GM12892 (cell line): ENCODE data around the gene GRIPAP1.

Experiments
- DNase-seq: peaks from one replicate; pipeline ENCODE4 v3.0.0; 2011; ENCODE audit not compliant: insufficient read length
- FAIRE-seq: peaks from 2 replicates; lab custom pipeline; 2011; peaks lifted over from hg19 to GRCh38; lab: Jason Lieb, UNC
- POLR2A ChIP-seq: IDR thresholded peaks from 2 replicates; pipeline ENCODE4 v1.6.1; 2011; ENCODE audit warnings: low read depth, low read length, control low read depth
- POLR2AphosphoS5 ChIP-seq: IDR thresholded peaks from 2 replicates; pipeline ENCODE4 v1.6.1; 2011; ENCODE audit warnings: low read depth, low read length, control low read depth
- TAF1 ChIP-seq: IDR thresholded peaks from 2 replicates; pipeline ENCODE4 v1.6.1; 2011; ENCODE audit warnings: low read depth, mild to moderate bottlenecking, control low read depth, low read length, borderline replicate concordance

Gene GRIPAP1

DNA sequence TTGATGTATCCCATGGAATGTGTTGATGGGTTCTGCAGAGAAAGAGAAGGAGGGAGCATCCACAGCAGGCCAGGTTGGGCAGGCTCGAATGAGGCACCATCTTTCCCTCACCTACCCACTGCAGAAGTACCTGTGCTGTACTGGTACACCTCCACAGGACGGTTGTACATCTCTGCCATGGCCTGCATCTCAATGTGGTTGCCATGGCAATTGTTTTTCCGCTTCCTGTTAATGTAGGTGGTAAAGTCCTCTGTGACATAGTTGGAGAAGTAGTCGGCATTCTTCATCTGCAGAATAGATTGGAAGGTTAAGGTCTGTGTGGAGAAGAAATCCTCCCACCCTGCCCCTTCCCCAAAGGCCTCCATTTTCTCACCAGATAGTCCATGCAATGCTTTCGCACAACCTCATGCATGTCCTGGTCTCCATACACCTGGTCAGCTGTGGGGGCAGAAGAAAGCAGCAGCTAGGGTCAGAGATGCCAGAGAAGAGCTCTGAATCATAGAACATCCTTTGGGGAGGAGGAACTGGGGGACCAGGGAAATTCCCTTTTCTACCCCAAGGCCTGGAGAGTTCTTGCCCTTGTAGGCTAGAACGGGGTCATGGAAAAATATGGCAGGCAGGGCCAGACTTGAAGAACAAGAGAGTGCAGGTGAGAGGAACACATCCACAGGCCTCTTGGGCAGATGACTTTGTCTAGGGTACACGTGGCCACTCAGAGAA is 67.3 kb downstream of the GRIPAP1 start:
- DNase-seq (no peak), FAIRE-seq (peak; percentile 42)
- TF ChIP-seq POLR2A (no peak), TAF1 (no peak), POLR2AphosphoS5 (no peak)

- TF ChIP-seq TAF1 (no peak), POLR2A (no peak), POLR2AphosphoS5 (no peak)
- FAIRE-seq (peak; percentile 82), DNase-seq (no peak)
Measured at GRCh38 chrX:48933757-48934156, 68.3 kb downstream of the GRIPAP1 start.

- no peak for FAIRE-seq
- TF ChIP-seq TAF1 (no peak), POLR2A (no peak), POLR2AphosphoS5 (no peak)
- DNase-seq, result no peak
Measured at GRCh38 chrX:48927736-48928382, 74.2 kb downstream of the GRIPAP1 start.

GRCh38 chrX:48927123-48927522 is 74.9 kb downstream of the GRIPAP1 start:
- FAIRE-seq (no peak), DNase-seq (no peak)
- TF ChIP-seq POLR2A (no peak), TAF1 (no peak), POLR2AphosphoS5 (no peak)

GRCh38 chrX:48924270-48924669 is 77.8 kb downstream of the GRIPAP1 start:
- DNase-seq, result no peak
- TF ChIP-seq POLR2AphosphoS5 (no peak), TAF1 (no peak), POLR2A (no peak)
- FAIRE-seq, result no peak

- FAIRE-seq, result no peak
- no peak for DNase-seq
- TF ChIP-seq POLR2AphosphoS5 (no peak), POLR2A (no peak), TAF1 (no peak)
Measured at GRCh38 chrX:48923771-48924170, 78.3 kb downstream of the GRIPAP1 start.
